Lung (tissue), 12 donors: Measurements from ENCODE around the gene FAM229B. TPM values are rescaled to one million over a fixed set of nuclear protein-coding genes. Genes with fewer than 3 reads are reported as not detected.

Source experiments
- ATAC-seq: fragments of 200-7000 bp; cut with Tn5 transposase; one replicate; pipeline ENCODE4 v1.9.1; 2020; ENCODE audit warnings: moderate number of reproducible peaks; ENCODE audit not compliant: insufficient read depth, low FRiP score
- DNase-seq, 3 donors: peaks; one replicate each; pipeline ENCODE4 v3.0.0-alpha.2; 2013 to 2017
- H3K27ac ChIP-seq, 2 donors: one replicate each; pipeline ENCODE4 v1.5.1; 2013; ENCODE audit warnings: mild to moderate bottlenecking in 2 of 2, moderate library complexity in 2 of 2, control low read depth in 1 of 2, inconsistent platforms in 1 of 2, low read depth in 1 of 2, low read length in 1 of 2
- H3K27me3 ChIP-seq, 3 donors: one replicate each; pipeline ENCODE4 v1.5.1; 2013; ENCODE audit warnings: low read length in 2 of 3; ENCODE audit not compliant: control insufficient read depth in 3 of 3, insufficient read depth in 3 of 3
- H3K36me3 ChIP-seq, 4 donors: one replicate each; pipeline ENCODE4 v1.5.1; 2013; ENCODE audit warnings: low read length in 4 of 4, mild to moderate bottlenecking in 1 of 4, moderate library complexity in 1 of 4; ENCODE audit not compliant: control insufficient read depth in 4 of 4, insufficient read depth in 4 of 4
- H3K4me1 ChIP-seq, 5 donors: one replicate each; pipeline ENCODE4 v1.5.1; 2013; ENCODE audit warnings: low read length in 5 of 5, mild to moderate bottlenecking in 2 of 5, moderate library complexity in 1 of 5; ENCODE audit not compliant: control insufficient read depth in 5 of 5, insufficient read depth in 5 of 5
- H3K4me3 ChIP-seq: one replicate; pipeline ENCODE4 v1.5.1; 2013; ENCODE audit warnings: mild to moderate bottlenecking, control low read depth, moderate library complexity
- H3K9ac ChIP-seq, 2 donors: one replicate each; pipeline ENCODE4 v1.5.1; 2013; ENCODE audit warnings: low read length in 2 of 2, control low read depth in 1 of 2; ENCODE audit not compliant: insufficient read depth in 1 of 2
- H3K9me3 ChIP-seq, 4 donors: one replicate each; pipeline ENCODE4 v1.5.1; 2013; ENCODE audit warnings: low read length in 3 of 4, mild to moderate bottlenecking in 1 of 4, moderate library complexity in 1 of 4; ENCODE audit not compliant: control insufficient read depth in 4 of 4, insufficient read depth in 3 of 4
- CTCF ChIP-seq: IDR thresholded peaks from 2 replicates; pipeline ENCODE4 v1.5.1; 2012; ENCODE audit warnings: mild to moderate bottlenecking; ENCODE audit errors: control extremely low read depth, extremely low read depth
- WGBS, 2 donors: extraction: QIAGEN DNeasy Blood & Tissue Kit; methylation state at CpG; one replicate each; pipeline ENCODE4 v1.1.7; 2013; 5-methylcytosine and 5-hydroxymethylcytosine counted together
- polyA plus RNA-seq, 2 donors: library from polyadenylated mRNA; stranded (reverse); fragments of 200-250 nt; gene quantifications; one replicate each; pipeline ENCODE4 v1.2.1, GENCODE V29; 2013
- total RNA-seq, 2 donors: library from RNA; depleted of rRNA in 1 of 2; stranded (reverse); fragments of >200 nt in 1 of 2; gene quantifications; one replicate each; pipeline ENCODE4 v1.2.1, GENCODE V29; 2014 to 2021
- donor health status: control.
- donor health status: control.
- donor health status: Bipolar disorder and iron deficiency.
- donor health status: healthy.
- donor health status: DM: yes; HTN: yes; CAD: no.

The FAM229B gene
- total and polyA plus RNA-seq, 4 donors = 16.5 to 35.6 (median 26.0) TPM

GRCh38 chr6:112038756-112039430 is 48.5 kb upstream of the FAM229B start:
- Histone ChIP-seq H3K9ac (no peak overlapping the region), H3K36me3 (no peaks in the 10 kb centered on the region), H3K27ac (no peak overlapping the region), H3K4me1 (peaks cover 0 to 5% (median 0%) of the 10 kb centered on the region in 5 donors), H3K4me3 (no peak overlapping the region), H3K27me3 (no peaks in the 10 kb centered on the region), H3K9me3 (no peaks in the 10 kb centered on the region)
- no peak for DNase-seq
- ATAC-seq = no peak
- TF ChIP-seq CTCF = no peak
- WGBS, 2 donors = 91 to 96% methylated on average over 15 of the region's 15 CpGs

GRCh38 chr6:112039431-112039770 is 48.0 kb upstream of the FAM229B start:
- WGBS, 2 donors = 75 to 90% methylated on average over 2 of the region's 2 CpGs
- no peaks in the 10 kb centered on the region for H3K36me3 ChIP-seq
- ATAC-seq (no peak), DNase-seq (no peak)
- no peak overlapping the region for H3K27ac ChIP-seq
- H3K4me3 ChIP-seq = no peak overlapping the region
- no peaks in the 10 kb centered on the region for H3K9me3 ChIP-seq
- H3K4me1 ChIP-seq = peaks cover 0 to 4% (median 0%) of the 10 kb centered on the region in 5 donors
- H3K9ac ChIP-seq = no peak overlapping the region
- no peak for TF ChIP-seq CTCF
- H3K27me3 ChIP-seq = no peaks in the 10 kb centered on the region

GRCh38 chr6:112040956-112041355 is 46.4 kb upstream of the FAM229B start:
- H3K27ac ChIP-seq = no peak overlapping the region
- H3K27me3 ChIP-seq = no peaks in the 10 kb centered on the region
- DNase-seq (no peak), ATAC-seq (no peak)
- H3K9me3 ChIP-seq = no peaks in the 10 kb centered on the region
- H3K4me3 ChIP-seq = no peak overlapping the region
- WGBS, 2 donors = 43 to 51% methylated on average over 1 of the region's 1 CpG
- H3K9ac ChIP-seq = no peak overlapping the region
- H3K4me1 ChIP-seq = peaks cover 0 to 3% (median 0%) of the 10 kb centered on the region in 5 donors
- TF ChIP-seq CTCF = no peak
- no peaks in the 10 kb centered on the region for H3K36me3 ChIP-seq

- Histone ChIP-seq H3K4me1 (peaks cover 0 to 3% (median 0%) of the 10 kb centered on the region in 5 donors), H3K36me3 (no peaks in the 10 kb centered on the region), H3K9ac (no peak overlapping the region), H3K27me3 (no peaks in the 10 kb centered on the region), H3K9me3 (no peaks in the 10 kb centered on the region), H3K27ac (no peak overlapping the region), H3K4me3 (no peak overlapping the region)
- no peak for TF ChIP-seq CTCF
- ATAC-seq (no peak), DNase-seq (no peak)
- 69 to 86% methylated on average over 3 of the region's 3 CpGs for WGBS, 2 donors
Observed at GRCh38 chr6:112041535-112041934, 45.9 kb upstream of the FAM229B start.
